Amygdala (tissue), 56 donors: Measurements from ENCODE around the gene CLIP3.
"Not testable (repeated sequence)": the region's sequence is repeated elsewhere in the genome, so short reads cannot be mapped to it uniquely, and the experiment has no call there.

Source experiments
- DNase-seq, 56 donors: peaks; one replicate each; lab custom pipeline; 2025; lab: John Stamatoyannopoulos, UW

CLIP3 gene

GRCh38 chr19:36049080-36049698 is 16.5 kb upstream of the CLIP3 start:
- no peak for DNase-seq

- DNase-seq: no peak
These were observed 15.2 kb upstream of the CLIP3 start for GRCh38 chr19:36047835-36048234.

- peak in 15 of 56 donors; percentile 6 to 58 (median 18) for DNase-seq
These were observed 13.9 kb upstream of the CLIP3 start for GRCh38 chr19:36046443-36047050.

GRCh38 chr19:36043952-36044351 is 11.3 kb upstream of the CLIP3 start:
- peak in 11 of 56 donors; percentile 2 to 38 (median 14) for DNase-seq

- DNase-seq: no peak
These were observed 9.2 kb upstream of the CLIP3 start for GRCh38 chr19:36041831-36042230.

GRCh38 chr19:36041092-36041491 is 8.4 kb upstream of the CLIP3 start:
- not testable (repeated sequence) for DNase-seq

GRCh38 chr19:36040495-36040894 is 7.8 kb upstream of the CLIP3 start:
- no peak for DNase-seq

- no peak for DNase-seq
These were observed 1.4 kb downstream of the CLIP3 start for GRCh38 chr19:36031308-36031707.

GRCh38 chr19:36030264-36031148 is 2.2 kb downstream of the CLIP3 start:
- no peak for DNase-seq

- peak in 21 of 56 donors; percentile 11 to 56 (median 19) for DNase-seq
These were observed 4.2 kb downstream of the CLIP3 start for GRCh38 chr19:36028313-36029041.

GRCh38 chr19:36027696-36028095 is 5.0 kb downstream of the CLIP3 start:
- DNase-seq: no peak

- no peak for DNase-seq
These were observed 6.4 kb downstream of the CLIP3 start for GRCh38 chr19:36026091-36026876.

GRCh38 chr19:36025541-36025940 is 7.1 kb downstream of the CLIP3 start:
- DNase-seq: no peak

- DNase-seq: no peak
These were observed 9.2 kb downstream of the CLIP3 start for GRCh38 chr19:36023432-36023831.

- DNase-seq: no peak
These were observed 13.5 kb downstream of the CLIP3 start for GRCh38 chr19:36019061-36019670.

- DNase-seq: peak; percentile 68 to 100 (median 98)
These were observed 18.4 kb downstream of the CLIP3 start, which contains the start of gene ALKBH6 for GRCh38 chr19:36014012-36014924. Gene ALKBH6, minus strand, starts transcription at chr19:36014213. Its CDS starts 816 bp downstream, at chr19:36013397.

GRCh38 chr19:36013280-36014011 is 19.2 kb downstream of the CLIP3 start:
- peak in 1 of 56 donors; percentile 15 for DNase-seq

GRCh38 chr19:36010402-36010801 is 22.3 kb downstream of the CLIP3 start:
- no peak for DNase-seq
